Activated CD4-positive, alpha-beta T cell treated with anti-CD3 and anti-CD28 coated beads, Interleukin-2, Interleukin-4, amounts not matched to agents 100 ng/mL and 50 ng/mL, durations not matched to agents 16 hours and 8 hours (primary cell): ENCODE data around the gene PSMB9.

Experiments used
- DNase-seq: peaks from one replicate; pipeline ENCODE4 v3.0.0-alpha.2; 2020; ENCODE audit warnings: low spot score

Gene PSMB9

DNA sequence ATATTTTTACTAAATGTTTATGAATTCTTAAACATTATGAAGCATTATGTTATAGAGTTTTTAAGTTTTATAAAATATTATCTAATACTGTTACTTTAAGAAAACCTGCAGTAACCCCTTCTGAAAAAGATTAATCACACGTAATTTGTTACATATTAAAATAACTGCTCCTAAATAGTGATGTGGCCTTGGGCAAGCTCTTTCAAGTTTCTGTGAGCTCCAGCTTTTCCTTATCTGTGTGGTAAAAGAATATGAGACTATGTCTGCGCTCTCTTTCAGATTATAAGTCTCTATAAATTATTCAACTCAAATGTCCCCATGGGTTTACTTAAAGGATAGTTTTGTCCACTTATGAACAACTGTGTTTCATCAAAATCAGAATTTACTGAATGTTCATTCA, 54.9 kb downstream of the PSMB9 start:
- no peak for DNase-seq
